Nephron progenitor cell (in vitro differentiated cells): ENCODE results near the gene HOTAIR.
A peak's percentile ranks its signal among the peaks of the same experiment; 100 is the strongest.

Experiments
- DNase-seq: peaks from one replicate; pipeline ENCODE4 v3.0.0; 2021
- H3K27ac Mint-ChIP-seq: 2 replicates; pipeline ENCODE4 v1.8.0; 2021; ENCODE audit warnings: mild to moderate bottlenecking, moderate library complexity, mixed read lengths
- H3K27me3 Mint-ChIP-seq: 2 replicates; pipeline ENCODE4 v1.8.0; 2021; ENCODE audit warnings: mild to moderate bottlenecking, low read depth, mixed read lengths; ENCODE audit not compliant: poor library complexity
- H3K36me3 Mint-ChIP-seq: 2 replicates; pipeline ENCODE4 v1.8.0; 2021; ENCODE audit warnings: low read depth, mixed read lengths
- H3K4me1 Mint-ChIP-seq: 2 replicates; pipeline ENCODE4 v1.8.0; 2021; ENCODE audit warnings: mixed read lengths
- H3K4me3 Mint-ChIP-seq: 2 replicates; pipeline ENCODE4 v1.8.0; 2021; ENCODE audit warnings: mild to moderate bottlenecking, moderate library complexity, mixed read lengths
- H3K9me3 Mint-ChIP-seq: 2 replicates; pipeline ENCODE4 v1.8.0; 2021; ENCODE audit warnings: mild to moderate bottlenecking, moderate library complexity, mixed read lengths
- TF ChIP-seq, protein P1 (sequence below): fragments of 200-600 bp; sonication (generic); IDR thresholded peaks from 2 replicates; pipeline ENCODE4 v1.5.0; 2021; ENCODE audit warnings: antibody characterized with exemption

Gene HOTAIR

DNA sequence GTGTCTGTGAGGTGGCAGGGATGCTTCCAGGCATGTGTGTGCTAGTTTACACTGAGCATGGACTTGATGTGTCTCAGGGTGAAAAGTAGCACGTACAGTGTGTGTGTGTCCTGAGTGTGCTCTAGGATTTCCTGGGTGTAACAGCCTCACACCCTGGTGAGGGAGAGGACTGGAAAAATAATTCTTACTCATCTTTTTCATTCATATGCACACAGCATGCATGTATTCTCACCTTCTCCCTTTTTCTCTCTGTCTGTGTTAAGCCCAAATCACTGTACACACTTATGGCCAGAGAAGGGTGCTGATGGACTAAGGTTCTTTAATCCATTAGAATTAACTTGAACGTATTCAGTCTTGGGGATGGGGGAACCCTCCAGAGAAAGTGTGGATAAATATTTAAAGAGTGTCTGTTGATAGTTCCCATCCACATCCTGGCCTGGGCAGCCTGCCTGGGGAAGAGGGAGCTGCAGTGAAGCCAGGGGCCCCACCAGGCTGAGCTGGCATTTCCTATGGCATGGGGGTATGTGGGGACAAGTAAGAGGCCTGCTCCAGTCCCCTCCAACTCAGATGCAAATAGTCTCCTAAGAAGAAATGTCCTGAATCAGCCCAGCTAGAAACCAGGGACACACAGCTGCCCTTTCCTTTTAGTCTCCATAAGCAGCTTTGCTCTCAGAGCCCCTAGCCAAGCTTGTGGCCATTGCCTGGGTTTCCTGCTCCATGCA lies 32.9 kb upstream of the HOTAIR start:
- Mint-ChIP-seq H3K4me3 (peak overlapping the region; percentile 98), H3K9me3 (no peaks in the 10 kb centered on the region), H3K27me3 (no peaks in the 10 kb centered on the region), H3K4me1 (peaks cover 80% of the 10 kb centered on the region), H3K36me3 (peaks cover 37% of the 10 kb centered on the region), H3K27ac (peak overlapping the region; percentile 97)
- TF ChIP-seq, protein P1, sequence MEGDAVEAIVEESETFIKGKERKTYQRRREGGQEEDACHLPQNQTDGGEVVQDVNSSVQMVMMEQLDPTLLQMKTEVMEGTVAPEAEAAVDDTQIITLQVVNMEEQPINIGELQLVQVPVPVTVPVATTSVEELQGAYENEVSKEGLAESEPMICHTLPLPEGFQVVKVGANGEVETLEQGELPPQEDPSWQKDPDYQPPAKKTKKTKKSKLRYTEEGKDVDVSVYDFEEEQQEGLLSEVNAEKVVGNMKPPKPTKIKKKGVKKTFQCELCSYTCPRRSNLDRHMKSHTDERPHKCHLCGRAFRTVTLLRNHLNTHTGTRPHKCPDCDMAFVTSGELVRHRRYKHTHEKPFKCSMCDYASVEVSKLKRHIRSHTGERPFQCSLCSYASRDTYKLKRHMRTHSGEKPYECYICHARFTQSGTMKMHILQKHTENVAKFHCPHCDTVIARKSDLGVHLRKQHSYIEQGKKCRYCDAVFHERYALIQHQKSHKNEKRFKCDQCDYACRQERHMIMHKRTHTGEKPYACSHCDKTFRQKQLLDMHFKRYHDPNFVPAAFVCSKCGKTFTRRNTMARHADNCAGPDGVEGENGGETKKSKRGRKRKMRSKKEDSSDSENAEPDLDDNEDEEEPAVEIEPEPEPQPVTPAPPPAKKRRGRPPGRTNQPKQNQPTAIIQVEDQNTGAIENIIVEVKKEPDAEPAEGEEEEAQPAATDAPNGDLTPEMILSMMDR = no peak
- no peak for DNase-seq

DNA sequence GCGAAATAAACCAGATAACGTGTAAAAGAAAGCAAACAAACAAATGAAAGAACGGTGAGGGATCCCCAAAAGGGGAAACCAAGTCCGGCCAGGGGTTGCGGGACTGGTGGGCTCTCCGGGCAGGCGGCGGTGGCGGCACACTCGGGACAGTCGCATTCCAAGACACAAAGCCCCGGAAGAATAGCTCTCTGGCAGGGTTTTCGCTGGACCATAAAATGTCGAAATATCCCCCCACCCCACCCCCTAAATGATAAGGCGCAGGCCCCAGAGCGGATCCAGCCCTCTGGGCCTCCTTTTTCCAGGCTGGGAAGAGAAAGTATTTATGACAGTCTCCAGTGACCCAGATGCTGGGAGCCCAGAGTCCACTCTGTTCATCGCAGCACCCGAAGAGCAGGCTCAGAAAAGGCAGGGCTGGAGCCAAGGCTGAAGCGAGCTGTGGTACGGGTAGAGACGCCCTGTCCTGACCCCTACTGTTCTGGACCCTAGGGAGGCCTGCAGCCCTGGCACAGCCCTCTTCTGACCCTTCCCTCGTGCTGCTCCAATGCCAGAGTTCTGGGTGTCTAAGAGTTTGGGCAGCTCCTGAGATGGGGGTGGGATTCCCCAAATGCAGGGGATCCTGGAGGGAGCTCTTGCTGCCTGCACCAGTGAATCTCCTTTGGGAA lies 31.9 kb upstream of the HOTAIR start:
- peak; percentile 26 for DNase-seq
- peak overlapping the region; percentile 97 for H3K27ac Mint-ChIP-seq
- peaks cover 41% of the 10 kb centered on the region for H3K36me3 Mint-ChIP-seq
- H3K9me3 Mint-ChIP-seq = no peaks in the 10 kb centered on the region
- TF ChIP-seq, protein P1 = no peak
- peak overlapping the region; percentile 98 for H3K4me3 Mint-ChIP-seq
- peaks cover 80% of the 10 kb centered on the region for H3K4me1 Mint-ChIP-seq
- no peaks in the 10 kb centered on the region for H3K27me3 Mint-ChIP-seq

GRCh38 chr12:54005853-54006558 lies 31.3 kb upstream of the HOTAIR start:
- peak; percentile 97 for DNase-seq
- Mint-ChIP-seq H3K4me3 (peak overlapping the region; percentile 98), H3K9me3 (no peaks in the 10 kb centered on the region), H3K4me1 (peaks cover 80% of the 10 kb centered on the region), H3K36me3 (peaks cover 47% of the 10 kb centered on the region), H3K27me3 (peaks cover 4% of the 10 kb centered on the region), H3K27ac (peak overlapping the region; percentile 97)
- TF ChIP-seq, protein P1 = peak; percentile 90

DNA sequence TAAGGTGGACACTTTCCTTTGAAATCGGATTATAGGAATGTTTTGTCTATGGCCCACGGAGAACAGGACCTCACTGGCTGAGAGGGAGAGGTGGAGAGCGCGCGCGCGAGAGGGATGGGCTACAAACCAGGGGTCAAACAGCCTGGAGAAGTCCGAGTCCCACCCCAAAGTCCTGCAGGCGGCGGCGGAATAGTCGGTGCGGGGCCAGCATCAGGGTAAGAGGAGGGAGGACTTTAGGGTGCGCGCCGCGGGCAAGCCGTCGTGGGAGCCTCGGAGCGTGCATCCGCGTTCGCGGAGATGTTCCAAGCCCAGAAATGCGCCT lies 30.7 kb upstream of the HOTAIR start:
- DNase-seq = peak; percentile 68
- H3K9me3 Mint-ChIP-seq = no peaks in the 10 kb centered on the region
- peaks cover 78% of the 10 kb centered on the region for H3K4me1 Mint-ChIP-seq
- TF ChIP-seq, protein P1 = no peak
- peaks cover 5% of the 10 kb centered on the region for H3K27me3 Mint-ChIP-seq
- H3K27ac Mint-ChIP-seq = peak overlapping the region; percentile 97
- peaks cover 47% of the 10 kb centered on the region for H3K36me3 Mint-ChIP-seq
- H3K4me3 Mint-ChIP-seq = peak overlapping the region; percentile 98

- Mint-ChIP-seq H3K4me3 (peak overlapping the region; percentile 98), H3K9me3 (no peaks in the 10 kb centered on the region), H3K4me1 (peaks cover 75% of the 10 kb centered on the region), H3K36me3 (peaks cover 48% of the 10 kb centered on the region), H3K27me3 (peaks cover 5% of the 10 kb centered on the region), H3K27ac (peak overlapping the region; percentile 97)
- peak; percentile 75 for DNase-seq
- TF ChIP-seq, protein P1 = no peak
Observed at GRCh38 chr12:54004841-54005530, 30.2 kb upstream of the HOTAIR start.
